ENCODE data around the gene CDKN2AIP. TPM values are rescaled to one million over a fixed set of nuclear protein-coding genes. Genes with fewer than 3 reads are reported as not detected.

CDKN2AIP gene
- total RNA-seq, 1 experiment from 2014 or later: 24.0 TPM

DNA sequence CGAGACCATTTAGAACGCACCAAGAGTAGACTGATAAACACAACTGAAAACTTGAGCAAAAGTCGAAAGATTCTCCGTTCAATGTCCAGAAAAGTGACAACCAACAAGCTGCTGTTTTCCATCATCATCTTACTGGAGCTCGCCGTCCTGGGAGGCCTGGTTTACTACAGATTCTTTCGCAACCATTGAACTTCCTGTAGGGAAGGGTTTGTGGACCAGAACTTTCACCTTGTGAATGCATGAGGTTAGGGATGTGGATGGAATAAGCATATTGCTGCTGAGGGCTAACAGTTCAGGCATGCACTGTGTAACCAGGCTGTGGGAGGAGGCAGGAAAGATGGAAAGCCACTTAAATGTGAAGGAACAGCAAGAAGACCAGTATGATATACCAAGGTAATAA, 39.6 kb downstream of the CDKN2AIP start:
- H3K4me1 ChIP-seq (ENCODE audit: insufficient read depth, low read length): no peaks in the 10 kb centered on the region
- Mint-ChIP-seq H3K4me1 (no peaks in the 10 kb centered on the region), H3K27me3 (ENCODE audit: low read depth) (no peaks in the 10 kb centered on the region), H3K9me3 (peaks cover 0 to 8% of the 10 kb centered on the region in 2 experiments; a peak in 3 of 5 replicates), H3K27ac (no peak overlapping the region), H3K36me3 (ENCODE audit: insufficient read depth in 1 of 3, low read depth in 3 of 3) (peaks cover 0 to 17% (median 9%) of the 10 kb centered on the region in 3 experiments; a peak in 5 of 7 replicates), H3K4me3 (no peak overlapping the region)
- H3K14ac ChIP-seq (ENCODE audit: insufficient read depth, low read length): no peak overlapping the region
- H4K91ac ChIP-seq (ENCODE audit: insufficient read length, low read depth, low read length): no peak overlapping the region
- H3K9me3 ChIP-seq (ENCODE audit: control insufficient read depth, low read depth, low read length): no peaks in the 10 kb centered on the region
- no peaks in the 10 kb centered on the region for H3K79me1 ChIP-seq (ENCODE audit: insufficient read depth, low read depth, low read length, poor library complexity, severe bottlenecking)
- no peak overlapping the region for H2BK20ac ChIP-seq (ENCODE audit: low read depth, low read length, poor library complexity, severe bottlenecking)
- no peaks in the 10 kb centered on the region for H3K27me3 ChIP-seq (ENCODE audit: insufficient read depth, low read length)
- no CpG with 5 or more reads among the region's 7 CpGs for WGBS (ENCODE audit: extremely low coverage, insufficient read length, low lambda C conversion rate)
- no peak overlapping the region for H3K18ac ChIP-seq (ENCODE audit: insufficient read length, low read depth, low read length)
- no peaks in the 10 kb centered on the region for H4K20me1 ChIP-seq (ENCODE audit: control insufficient read depth, insufficient read depth, insufficient read length)
- H2BK120ac ChIP-seq (ENCODE audit: low read depth, low read length, poor library complexity, severe bottlenecking): no peak overlapping the region
- DNase-seq: no peak
- H3T11ph ChIP-seq (ENCODE audit: low read length): no peak overlapping the region
- H2AK5ac ChIP-seq (ENCODE audit: insufficient read length, low read length): no peak overlapping the region
- no peak overlapping the region for H4K8ac ChIP-seq (replicated peaks; ENCODE audit: insufficient read length, low read depth, low read length)
- H3K56ac ChIP-seq (ENCODE audit: insufficient read length, low read depth, low read length): no peak overlapping the region
- H3K79me2 ChIP-seq (ENCODE audit: insufficient read depth, low read length): no peaks in the 10 kb centered on the region
- H2BK5ac ChIP-seq (ENCODE audit: insufficient read length, low read length): no peak overlapping the region
- no peak overlapping the region for H4K5ac ChIP-seq (ENCODE audit: insufficient read length, low read depth, low read length)
- no peak overlapping the region for H3K27ac ChIP-seq (ENCODE audit: insufficient read length, low read depth, low read length)
- no peak overlapping the region for H3K23ac ChIP-seq (ENCODE audit: insufficient read length, low read depth, low read length)
- no peak overlapping the region for H2AFZ ChIP-seq (ENCODE audit: low read length)
- no peak overlapping the region for H2BK12ac ChIP-seq (ENCODE audit: insufficient read length, low read depth, low read length)
- H3K4ac ChIP-seq (ENCODE audit: low read depth, low read length): no peak overlapping the region
- no peaks in the 10 kb centered on the region for H3K23me2 ChIP-seq (ENCODE audit: insufficient read length, low read depth, low read length, poor library complexity, severe bottlenecking)
- no peak overlapping the region for H3K9ac ChIP-seq (ENCODE audit: extremely low read depth, insufficient read length, low read length)
- TF ChIP-seq, protein P1, sequence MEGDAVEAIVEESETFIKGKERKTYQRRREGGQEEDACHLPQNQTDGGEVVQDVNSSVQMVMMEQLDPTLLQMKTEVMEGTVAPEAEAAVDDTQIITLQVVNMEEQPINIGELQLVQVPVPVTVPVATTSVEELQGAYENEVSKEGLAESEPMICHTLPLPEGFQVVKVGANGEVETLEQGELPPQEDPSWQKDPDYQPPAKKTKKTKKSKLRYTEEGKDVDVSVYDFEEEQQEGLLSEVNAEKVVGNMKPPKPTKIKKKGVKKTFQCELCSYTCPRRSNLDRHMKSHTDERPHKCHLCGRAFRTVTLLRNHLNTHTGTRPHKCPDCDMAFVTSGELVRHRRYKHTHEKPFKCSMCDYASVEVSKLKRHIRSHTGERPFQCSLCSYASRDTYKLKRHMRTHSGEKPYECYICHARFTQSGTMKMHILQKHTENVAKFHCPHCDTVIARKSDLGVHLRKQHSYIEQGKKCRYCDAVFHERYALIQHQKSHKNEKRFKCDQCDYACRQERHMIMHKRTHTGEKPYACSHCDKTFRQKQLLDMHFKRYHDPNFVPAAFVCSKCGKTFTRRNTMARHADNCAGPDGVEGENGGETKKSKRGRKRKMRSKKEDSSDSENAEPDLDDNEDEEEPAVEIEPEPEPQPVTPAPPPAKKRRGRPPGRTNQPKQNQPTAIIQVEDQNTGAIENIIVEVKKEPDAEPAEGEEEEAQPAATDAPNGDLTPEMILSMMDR (conservative IDR thresholded peaks at IDR 0.05): no peak
- H3K4me2 ChIP-seq (ENCODE audit: insufficient read depth, insufficient read length, low read length): no peak overlapping the region
- no peak overlapping the region for H2BK15ac ChIP-seq (ENCODE audit: low read depth, low read length)

Data from H9 (cell line).